ENCODE results near the gene ZNF546.
"Not testable (repeated sequence)": the region's sequence is repeated elsewhere in the genome, so short reads cannot be mapped to it uniquely, and the experiment has no call there.

ZNF546 gene

GRCh38 chr19:39987167-39987566 is 9.7 kb upstream of the ZNF546 start:
- DNase-seq = no peak

GRCh38 chr19:39987596-39987995 is 9.3 kb upstream of the ZNF546 start:
- no peak for DNase-seq

GRCh38 chr19:39993605-39994004 is 3.3 kb upstream of the ZNF546 start:
- no peak for DNase-seq

- DNase-seq = no peak
Measured at GRCh38 chr19:39994361-39994760, 2.5 kb upstream of the ZNF546 start.

GRCh38 chr19:39995794-39996193 is 1.1 kb upstream of the ZNF546 start:
- no peak for DNase-seq

- no peak for DNase-seq
Measured at GRCh38 chr19:39996218-39996810, 546 bp upstream of the ZNF546 start.

GRCh38 chr19:39997638-39998216 is 867 bp downstream of the ZNF546 start:
- DNase-seq = no peak

GRCh38 chr19:39998501-39998900 is 1.6 kb downstream of the ZNF546 start:
- no peak for DNase-seq

GRCh38 chr19:40005691-40006272 is 8.9 kb downstream of the ZNF546 start:
- DNase-seq = no peak

- DNase-seq = no peak
Measured at GRCh38 chr19:40006273-40006691, 9.4 kb downstream of the ZNF546 start.

GRCh38 chr19:40009674-40010073 is 12.8 kb downstream of the ZNF546 start:
- DNase-seq = no peak

- DNase-seq = no peak
Measured at GRCh38 chr19:40013991-40014390, 17.1 kb downstream of the ZNF546 start.

- no peak for DNase-seq
Measured at GRCh38 chr19:40023969-40024368, 27.1 kb downstream of the ZNF546 start.

GRCh38 chr19:40025938-40026596 is 29.2 kb downstream of the ZNF546 start:
- DNase-seq = no peak

GRCh38 chr19:40026597-40026970 is 29.7 kb downstream of the ZNF546 start:
- no peak for DNase-seq

GRCh38 chr19:40033989-40034560 is 37.2 kb downstream of the ZNF546 start:
- no peak for DNase-seq

GRCh38 chr19:40035996-40036395 is 39.1 kb downstream of the ZNF546 start:
- no peak for DNase-seq

GRCh38 chr19:40038047-40038446 is 41.2 kb downstream of the ZNF546 start:
- DNase-seq = not testable (repeated sequence)

- not testable (repeated sequence) for DNase-seq
Measured at GRCh38 chr19:40041718-40042117, 44.9 kb downstream of the ZNF546 start.

GRCh38 chr19:40053491-40053890 is 56.6 kb downstream of the ZNF546 start:
- DNase-seq = no peak

- DNase-seq = no peak
Measured at GRCh38 chr19:40054632-40055031, 57.8 kb downstream of the ZNF546 start.

GRCh38 chr19:40055049-40055448 is 58.2 kb downstream of the ZNF546 start:
- DNase-seq = no peak

GRCh38 chr19:40055832-40056504 is 59.1 kb downstream of the ZNF546 start, which contains the start of gene ZNF780B:
ZNF780B (minus strand) TSS chr19:40056231; CDS start chr19:40050332, 5,899 bp downstream.
- peak; percentile 72 for DNase-seq
